PC-9 (cell line): ENCODE measurements around the gene SCLY. TPM values are rescaled to one million over a fixed set of nuclear protein-coding genes. Genes with fewer than 3 reads are reported as not detected.

Experiments used
- BruUV-seq: library from RNA; stranded (reverse); fragments of 400-500 nt; replicated peaks from 2 replicates; lab custom pipeline; 2021; lab: Mats Ljungman, UMichigan
- CTCF ChIA-PET: fragments of 300-600 bp; sonication (Branson Sonifier 250); formaldehyde crosslinking; loops from one replicate; lab custom pipeline; 2022; ENCODE audit warnings: antibody characterized with exemption; lab: Charles Lee
- POLR2A ChIA-PET: fragments of 300-600 bp; sonication (Branson Sonifier 250); formaldehyde crosslinking; loops from one replicate; lab custom pipeline; 2022; ENCODE audit warnings: antibody characterized with exemption; ENCODE audit not compliant: unreplicated experiment; lab: Charles Lee
- DNase-seq, 2 experiments: peaks; one replicate each; pipeline versions ENCODE4 v3.0.0 to v3.0.0-alpha.2; 2015 to 2022; ENCODE audit warnings: mixed read lengths in 1 of 2
- H2AFZ ChIP-seq: fragments of 200-600 bp; sonication (generic); 2 replicates; pipeline ENCODE4 v1.8.1; 2017; ENCODE audit warnings: antibody characterized with exemption
- H3F3A ChIP-seq: fragments of 200-600 bp; sonication (generic); 2 replicates; pipeline ENCODE4 v1.8.1; 2017; ENCODE audit warnings: antibody characterized with exemption, mild to moderate bottlenecking, low read depth; ENCODE audit not compliant: insufficient read depth
- H3K27ac ChIP-seq: fragments of 200-600 bp; sonication (generic); 2 replicates; pipeline ENCODE4 v1.6.1; 2016; ENCODE audit warnings: mixed run types
- H3K27me3 ChIP-seq: fragments of 200-600 bp; sonication (generic); 2 replicates; pipeline ENCODE4 v1.6.1; 2016; ENCODE audit warnings: low read depth, mixed run types; ENCODE audit not compliant: insufficient read depth
- H3K36me3 ChIP-seq: fragments of 200-600 bp; sonication (generic); 2 replicates; pipeline ENCODE4 v1.6.1; 2016; ENCODE audit warnings: low read depth, mixed run types
- H3K4me1 ChIP-seq: fragments of 200-600 bp; sonication (generic); replicated peaks from 2 replicates; pipeline ENCODE4 v1.6.1; 2016; ENCODE audit warnings: mixed run types; ENCODE audit not compliant: insufficient read depth
- H3K4me2 ChIP-seq: fragments of 200-600 bp; sonication (generic); 2 replicates; pipeline ENCODE4 v1.6.1; 2017; ENCODE audit warnings: mixed run types
- H3K4me3 ChIP-seq: fragments of 200-600 bp; sonication (generic); 2 replicates; pipeline ENCODE4 v1.6.1; 2016; ENCODE audit warnings: mixed run types
- H3K79me2 ChIP-seq: fragments of 200-600 bp; sonication (generic); 2 replicates; pipeline ENCODE4 v1.6.1; 2017; ENCODE audit warnings: low read depth, mixed run types
- H3K9me2 ChIP-seq: fragments of 200-600 bp; sonication (generic); 2 replicates; pipeline ENCODE4 v1.8.1; 2017; ENCODE audit warnings: mild to moderate bottlenecking; ENCODE audit not compliant: insufficient read depth
- H3K9me3 ChIP-seq: fragments of 200-600 bp; sonication (generic); 2 replicates; pipeline ENCODE4 v1.8.1; 2016; ENCODE audit warnings: low read depth; ENCODE audit not compliant: insufficient read depth
- H4K20me1 ChIP-seq: fragments of 200-600 bp; sonication (generic); 2 replicates; pipeline ENCODE4 v1.8.1; 2017; ENCODE audit not compliant: insufficient read depth
- CTCF ChIP-seq: fragments of 200-600 bp; sonication (generic); conservative IDR thresholded peaks from 2 replicates; pipeline ENCODE4 v1.6.1; 2017; ENCODE audit warnings: mixed run types, antibody characterized with exemption, mild to moderate bottlenecking, moderate library complexity
- EZH2 ChIP-seq: fragments of 200-600 bp; sonication (generic); IDR thresholded peaks from 2 replicates; pipeline ENCODE4 v1.8.0; 2017; ENCODE audit warnings: antibody characterized with exemption, low read depth
- intact Hi-C: fragments of 100-400 bp; cut with micrococcal nuclease; formaldehyde crosslinking; loops from one replicate; pipeline ENCODE4 v1.10.0; 2022; ENCODE audit not compliant: unreplicated experiment
- total RNA-seq: library from RNA; stranded (reverse); gene quantifications from 2 replicates; pipeline ENCODE4 v1.2.3, GENCODE V29; 2021

SCLY gene
- total RNA-seq, 1 experiment from 2014 or later, result 40.0 TPM

- TF ChIP-seq EZH2, result no peak
- TF ChIP-seq CTCF, result no peak
- no peaks in the 10 kb centered on the region for H3K9me3 ChIP-seq
- no peaks in the 10 kb centered on the region for H3K27me3 ChIP-seq
- CTCF ChIA-PET, result interaction anchor here (0.6 kb wide), 1 partner anchor 278 kb away, joined by 3 read pairs; no protein-coding TSS in a partner anchor
- H4K20me1 ChIP-seq, result no peaks in the 10 kb centered on the region
- H2AFZ ChIP-seq, result no peak overlapping the region
- intact Hi-C loops, result no loop called here
- no TSS peak for BruUV-seq
- H3K36me3 ChIP-seq, result no peaks in the 10 kb centered on the region
- no peak overlapping the region for H3K4me2 ChIP-seq
- H3K4me3 ChIP-seq, result no peak overlapping the region
- H3K9me2 ChIP-seq, result no peaks in the 10 kb centered on the region
- H3K79me2 ChIP-seq, result no peaks in the 10 kb centered on the region
- peaks cover 16% of the 10 kb centered on the region for H3K4me1 ChIP-seq
- no peak overlapping the region for H3K27ac ChIP-seq
- POLR2A ChIA-PET, result no interaction called here
- peaks cover 6% of the 10 kb centered on the region for H3F3A ChIP-seq
- DNase-seq, result no peak
Observed at GRCh38 chr2:238103465-238104225, 42.8 kb downstream of the SCLY start.

- H3K79me2 ChIP-seq, result no peaks in the 10 kb centered on the region
- DNase-seq, result no peak
- peaks cover 2% of the 10 kb centered on the region for H3F3A ChIP-seq
- no TSS peak for BruUV-seq
- no peaks in the 10 kb centered on the region for H3K9me3 ChIP-seq
- H3K4me2 ChIP-seq, result no peak overlapping the region
- H4K20me1 ChIP-seq, result no peaks in the 10 kb centered on the region
- no peaks in the 10 kb centered on the region for H3K9me2 ChIP-seq
- ChIA-PET POLR2A (no interaction called here), CTCF (interaction anchor here (0.6 kb wide), 1 partner anchor 279 kb away, joined by 3 read pairs; no protein-coding TSS in a partner anchor)
- H3K36me3 ChIP-seq, result no peaks in the 10 kb centered on the region
- intact Hi-C loops, result no loop called here
- H3K27ac ChIP-seq, result no peak overlapping the region
- H3K4me3 ChIP-seq, result no peak overlapping the region
- H3K4me1 ChIP-seq, result 0 out of 2 replicates have a peak, but pooled peaks cover 10% of the 10 kb centered on the region
- no peaks in the 10 kb centered on the region for H3K27me3 ChIP-seq
- H2AFZ ChIP-seq, result no peak overlapping the region
- no peak for TF ChIP-seq CTCF
- no peak for TF ChIP-seq EZH2
Observed at GRCh38 chr2:238104226-238104690, 43.5 kb downstream of the SCLY start.

GRCh38 chr2:238104691-238105371 is 44.0 kb downstream of the SCLY start:
- Histone ChIP-seq H3K79me2 (no peaks in the 10 kb centered on the region), H3K4me1 (0 out of 2 replicates have a peak, but pooled peaks cover 8% of the 10 kb centered on the region), H3K27me3 (no peaks in the 10 kb centered on the region), H2AFZ (no peak overlapping the region), H3K4me2 (no peak overlapping the region), H3K9me3 (no peaks in the 10 kb centered on the region), H4K20me1 (no peaks in the 10 kb centered on the region), H3K9me2 (no peaks in the 10 kb centered on the region), H3K27ac (no peak overlapping the region), H3K36me3 (no peaks in the 10 kb centered on the region), H3K4me3 (no peak overlapping the region), H3F3A (peaks cover 3% of the 10 kb centered on the region)
- TF ChIP-seq EZH2, result no peak
- TF ChIP-seq CTCF, result no peak
- ChIA-PET POLR2A (no interaction called here), CTCF (interaction anchor here (0.6 kb wide), 1 partner anchor 279 kb away, joined by 3 read pairs; no protein-coding TSS in a partner anchor)
- no TSS peak for BruUV-seq
- intact Hi-C loops, result no loop called here
- DNase-seq, result no peak
